Body of pancreas (tissue), 4 donors: Measurements from ENCODE around the gene GPR3. TPM values are rescaled to one million over a fixed set of nuclear protein-coding genes. Genes with fewer than 3 reads are reported as not detected.

ENCODE experiments used
- ATAC-seq: fragments of 150-250 bp; one replicate; pipeline ENCODE4 v1.9.1; 2016
- DNase-seq, 4 donors: peaks; one replicate each; pipeline ENCODE4 v3.0.0-alpha.2; 2019
- H3K27ac ChIP-seq, 4 donors: fragments of 200-600 bp; sonication (generic); 1 replicate in 3 of 4; 2 replicates in 1 of 4; pipeline versions ENCODE4 v1.5.1 to v1.6.1; 2016 to 2019; ENCODE audit warnings: mild to moderate bottlenecking in 1 of 4, mixed read lengths in 1 of 4, moderate library complexity in 1 of 4
- H3K27me3 ChIP-seq, 2 donors: fragments of 200-600 bp; sonication (generic); one replicate each; pipeline ENCODE4 v1.6.0; 2016; ENCODE audit warnings: mild to moderate bottlenecking in 1 of 2
- H3K36me3 ChIP-seq, 2 donors: fragments of 200-600 bp; sonication (generic); replicated peaks in 1 of 2; 2 replicates each; pipeline ENCODE4 v1.5.1; 2016; ENCODE audit warnings: low read depth in 2 of 2; ENCODE audit not compliant: insufficient read depth in 1 of 2
- H3K4me1 ChIP-seq: fragments of 200-600 bp; sonication (generic); one replicate; pipeline ENCODE4 v1.6.0; 2016
- H3K4me3 ChIP-seq, 2 donors: fragments of 200-600 bp; sonication (generic); 1 replicate in 1 of 2; 2 replicates in 1 of 2; pipeline ENCODE4 v1.5.1; 2016 to 2019
- H3K9me3 ChIP-seq, 3 donors: fragments of 200-600 bp; sonication (generic); 1 replicate in 2 of 3; 2 replicates in 1 of 3; pipeline ENCODE4 v1.5.1; 2016
- CTCF ChIP-seq, 7 experiments: fragments of 450-650 bp in 4 of 7; fragments of 200-600 bp in 3 of 7; sonication (generic) in 3 of 7; IDR thresholded peaks; one replicate each; pipeline ENCODE4 v1.5.1; 2016 to 2019; ENCODE audit warnings: antibody characterized with exemption in 7 of 7
- POLR2A ChIP-seq, 3 donors: fragments of 450-650 bp; IDR thresholded peaks; one replicate each; pipeline ENCODE4 v1.6.1; 2016; ENCODE audit warnings: antibody characterized with exemption in 3 of 3, mild to moderate bottlenecking in 2 of 3
- WGBS, 2 donors: methylation state at CpG; one replicate each; pipeline ENCODE4 v1.1.5; 2017; 5-methylcytosine and 5-hydroxymethylcytosine counted together
- intact Hi-C: fragments of 100-400 bp; cut with DNase I; formaldehyde crosslinking; loops from one replicate; pipeline ENCODE4 v1.15.1; 2023
- total RNA-seq, 2 donors: library from RNA; depleted of rRNA; stranded (reverse); fragments of >200 nt; gene quantifications; one replicate each; pipeline ENCODE4 v1.1.0, GENCODE V29; 2016

Gene GPR3
- total RNA-seq, 2 donors from 2014 or later: not detected

DNA sequence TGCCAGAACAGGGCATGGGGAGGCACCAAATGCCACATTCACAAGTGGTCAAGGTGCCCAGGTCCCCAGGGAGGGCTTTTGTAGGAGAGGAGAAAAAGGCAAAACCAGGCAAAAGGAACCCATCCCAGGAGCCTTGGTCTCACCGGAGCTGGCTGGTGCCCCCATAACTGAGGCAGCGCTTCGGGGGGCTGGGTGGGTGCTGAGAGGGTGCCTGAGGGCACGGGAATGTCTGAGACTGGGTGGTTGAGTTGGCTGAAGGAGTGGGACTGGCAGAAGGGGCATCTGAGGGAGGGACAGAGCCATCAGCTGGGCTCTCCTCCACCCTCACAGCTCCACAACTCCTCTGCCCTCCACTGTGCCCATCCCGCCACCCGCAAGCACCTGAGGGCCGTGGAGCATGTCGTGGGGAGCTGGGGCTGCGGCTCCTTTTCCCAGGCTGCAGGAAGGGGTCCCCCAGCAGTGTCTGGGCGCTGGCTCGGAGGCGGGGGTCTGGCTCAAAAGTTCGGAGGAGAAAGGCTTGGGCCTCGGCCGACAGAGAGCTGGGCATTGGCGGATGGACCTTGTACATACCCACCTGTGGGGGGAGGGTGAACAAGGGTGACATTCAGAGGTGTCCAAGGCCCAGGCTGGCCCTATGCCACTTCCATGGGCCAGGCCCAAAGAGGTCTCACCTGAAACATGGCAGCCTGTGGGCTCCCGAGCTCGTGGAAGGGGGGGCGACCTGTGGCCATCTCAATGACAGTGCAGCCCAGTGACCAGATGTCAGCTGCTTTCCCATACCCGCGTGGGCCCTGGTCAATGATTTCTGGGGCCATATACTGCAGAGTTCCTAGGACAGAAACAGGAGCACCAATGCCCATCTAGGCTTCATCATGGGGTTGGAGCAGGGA, 34.1 kb upstream of the GPR3 start:
- Histone ChIP-seq H3K27me3 (no peaks in the 10 kb centered on the region), H3K9me3 (no peaks in the 10 kb centered on the region), H3K4me3 (no peak overlapping the region), H3K27ac (no peak overlapping the region), H3K4me1 (peaks cover 22% of the 10 kb centered on the region), H3K36me3 (no peaks in the 10 kb centered on the region)
- WGBS, 2 donors: 82 to 91% methylated on average over 9 to 21 of the region's 21 CpGs
- intact Hi-C loops: loop anchor here (5.0 kb wide), 1 partner anchor 34 kb away; the partner anchor contains the start of gene GPR3
- ATAC-seq (no peak), DNase-seq (no peak)
- no peak for TF ChIP-seq CTCF (IDR thresholded peaks at IDR 0.05)
- TF ChIP-seq POLR2A (IDR thresholded peaks at IDR 0.05): no peak

DNA sequence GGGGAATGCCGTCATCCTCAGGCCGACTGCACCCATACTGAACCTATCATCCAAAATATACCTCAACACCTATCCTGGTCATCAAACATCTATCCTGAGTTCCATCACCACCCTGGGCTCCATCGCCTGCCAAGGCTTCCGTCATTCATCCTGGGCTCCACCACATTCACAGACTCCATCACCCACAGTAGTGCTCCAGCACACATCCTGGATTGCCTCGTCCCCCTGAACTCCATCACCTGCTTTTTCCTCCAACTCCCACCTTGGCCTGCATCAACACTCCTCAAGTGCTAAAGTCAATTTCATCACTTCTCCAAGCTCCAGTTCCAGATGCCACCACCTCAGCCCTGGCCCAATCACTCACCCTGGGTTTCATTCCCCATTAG, 33.5 kb upstream of the GPR3 start:
- H3K27ac ChIP-seq: no peak overlapping the region
- no peak for ATAC-seq
- no peaks in the 10 kb centered on the region for H3K36me3 ChIP-seq
- no peaks in the 10 kb centered on the region for H3K27me3 ChIP-seq
- intact Hi-C loops: loop anchor here (5.0 kb wide), 1 partner anchor 33 kb away; the partner anchor contains the start of gene GPR3
- no peak overlapping the region for H3K4me3 ChIP-seq
- DNase-seq: no peak
- 94 to 98% methylated on average over 5 of the region's 5 CpGs for WGBS, 2 donors
- no peak for TF ChIP-seq CTCF (IDR thresholded peaks at IDR 0.05)
- no peak for TF ChIP-seq POLR2A (IDR thresholded peaks at IDR 0.05)
- H3K4me1 ChIP-seq: peaks cover 22% of the 10 kb centered on the region
- no peaks in the 10 kb centered on the region for H3K9me3 ChIP-seq

- DNase-seq: no peak
- no peak for TF ChIP-seq CTCF (IDR thresholded peaks at IDR 0.05)
- no peak for TF ChIP-seq POLR2A (IDR thresholded peaks at IDR 0.05)
- Histone ChIP-seq H3K9me3 (no peaks in the 10 kb centered on the region), H3K4me1 (peaks cover 24% of the 10 kb centered on the region), H3K27ac (no peak overlapping the region), H3K27me3 (no peaks in the 10 kb centered on the region), H3K4me3 (no peak overlapping the region), H3K36me3 (no peaks in the 10 kb centered on the region)
- 50 to 68% methylated on average over 9 of the region's 9 CpGs for WGBS, 2 donors
- no peak for ATAC-seq
- intact Hi-C loops: loop anchor here (5.0 kb wide), 1 partner anchor 33 kb away; the partner anchor contains the start of gene GPR3
These were observed 32.6 kb upstream of the GPR3 start for GRCh38 chr1:27359822-27360158.

- ATAC-seq (no peak), DNase-seq (peak in 2 of 4 donors; percentile 36 to 55)
- intact Hi-C loops: no loop called here
- 25 to 33% methylated on average over 41 to 65 of the region's 71 CpGs for WGBS, 2 donors
- TF ChIP-seq POLR2A (IDR thresholded peaks at IDR 0.05): no peak
- TF ChIP-seq CTCF (IDR thresholded peaks at IDR 0.05): no peak
- no peaks in the 10 kb centered on the region for H3K36me3 ChIP-seq
- H3K4me1 ChIP-seq: peaks cover 29% of the 10 kb centered on the region
- no peak overlapping the region for H3K4me3 ChIP-seq
- H3K9me3 ChIP-seq: no peaks in the 10 kb centered on the region
- no peaks in the 10 kb centered on the region for H3K27me3 ChIP-seq
- H3K27ac ChIP-seq: no peak overlapping the region
These were observed 32.0 kb upstream of the GPR3 start for GRCh38 chr1:27360159-27361043.
